Measurements from ENCODE around the gene CDH5.

- TF ChIP-seq CTCF (IDR thresholded peaks at IDR 0.05) = no peak
- no peak for TF ChIP-seq POLR2A (IDR thresholded peaks at IDR 0.05)
These were observed 81.0 kb downstream of the CDH5 start for GRCh38 chr16:66447491-66447890.

Data from body of pancreas (tissue), 4 donors.